ENCODE measurements around the gene CLCN5. TPM values are rescaled to one million over a fixed set of nuclear protein-coding genes. Genes with fewer than 3 reads are reported as not detected.

The CLCN5 gene
- total RNA-seq, 1 donor from 2014 or later = 13.1 TPM

DNA sequence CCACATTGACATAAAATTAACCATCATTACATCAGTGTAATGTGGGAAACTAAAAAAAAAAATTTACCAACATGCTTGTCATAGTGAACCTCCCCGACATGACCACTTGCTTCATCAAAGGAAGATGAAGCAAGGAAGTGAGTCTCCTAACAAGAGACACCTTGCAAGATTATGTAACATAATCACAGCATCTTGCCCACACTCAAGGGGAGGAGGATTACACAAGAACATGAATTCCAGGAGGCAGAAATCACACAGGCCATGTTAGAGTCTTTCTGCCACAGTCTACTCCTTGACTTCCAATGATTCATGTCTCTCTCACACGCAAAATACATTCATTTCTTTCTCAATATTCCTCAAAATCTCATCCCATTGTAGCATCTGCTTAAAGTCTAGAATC, 185.1 kb downstream of the CLCN5 start:
- Mint-ChIP-seq H3K27ac (ENCODE audit: unreplicated experiment) (no peak overlapping the region), H3K4me1 (ENCODE audit: unreplicated experiment) (no peaks in the 10 kb centered on the region), H3K9me3 (ENCODE audit: unreplicated experiment) (peaks cover 14% of the 10 kb centered on the region), H3K4me3 (ENCODE audit: unreplicated experiment) (no peak overlapping the region), H3K36me3 (ENCODE audit: unreplicated experiment) (no peaks in the 10 kb centered on the region), H3K27me3 (ENCODE audit: unreplicated experiment) (no peaks in the 10 kb centered on the region)
- TF ChIP-seq, protein P1, sequence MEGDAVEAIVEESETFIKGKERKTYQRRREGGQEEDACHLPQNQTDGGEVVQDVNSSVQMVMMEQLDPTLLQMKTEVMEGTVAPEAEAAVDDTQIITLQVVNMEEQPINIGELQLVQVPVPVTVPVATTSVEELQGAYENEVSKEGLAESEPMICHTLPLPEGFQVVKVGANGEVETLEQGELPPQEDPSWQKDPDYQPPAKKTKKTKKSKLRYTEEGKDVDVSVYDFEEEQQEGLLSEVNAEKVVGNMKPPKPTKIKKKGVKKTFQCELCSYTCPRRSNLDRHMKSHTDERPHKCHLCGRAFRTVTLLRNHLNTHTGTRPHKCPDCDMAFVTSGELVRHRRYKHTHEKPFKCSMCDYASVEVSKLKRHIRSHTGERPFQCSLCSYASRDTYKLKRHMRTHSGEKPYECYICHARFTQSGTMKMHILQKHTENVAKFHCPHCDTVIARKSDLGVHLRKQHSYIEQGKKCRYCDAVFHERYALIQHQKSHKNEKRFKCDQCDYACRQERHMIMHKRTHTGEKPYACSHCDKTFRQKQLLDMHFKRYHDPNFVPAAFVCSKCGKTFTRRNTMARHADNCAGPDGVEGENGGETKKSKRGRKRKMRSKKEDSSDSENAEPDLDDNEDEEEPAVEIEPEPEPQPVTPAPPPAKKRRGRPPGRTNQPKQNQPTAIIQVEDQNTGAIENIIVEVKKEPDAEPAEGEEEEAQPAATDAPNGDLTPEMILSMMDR (IDR thresholded peaks at IDR 0.05) = no peak
- DNase-seq (ENCODE audit: extremely low spot score, unreplicated experiment) = no peak

DNA sequence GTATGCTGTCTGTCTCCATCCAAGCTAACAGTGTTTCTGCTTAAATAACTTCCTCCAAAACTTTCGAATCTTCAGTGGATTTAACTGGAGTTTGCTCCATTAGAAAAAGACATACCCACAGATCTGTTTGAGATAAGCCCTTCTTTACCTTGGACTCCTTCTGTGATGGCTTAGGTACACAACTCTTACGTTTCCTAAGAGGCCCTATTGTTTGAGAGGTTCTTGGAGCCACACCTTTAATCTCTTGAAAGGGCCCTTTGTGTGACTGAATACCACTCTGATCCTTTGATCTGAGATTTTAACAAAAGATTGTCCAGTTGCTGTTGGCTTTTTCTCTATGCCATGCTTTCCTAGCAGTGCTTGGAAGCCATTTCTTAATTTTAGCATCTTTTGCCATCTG, 185.9 kb downstream of the CLCN5 start:
- no peaks in the 10 kb centered on the region for H3K4me1 Mint-ChIP-seq (ENCODE audit: unreplicated experiment)
- H3K36me3 Mint-ChIP-seq (ENCODE audit: unreplicated experiment) = no peaks in the 10 kb centered on the region
- H3K4me3 Mint-ChIP-seq (ENCODE audit: unreplicated experiment) = no peak overlapping the region
- H3K27ac Mint-ChIP-seq (ENCODE audit: unreplicated experiment) = no peak overlapping the region
- no peaks in the 10 kb centered on the region for H3K27me3 Mint-ChIP-seq (ENCODE audit: unreplicated experiment)
- DNase-seq (ENCODE audit: extremely low spot score, unreplicated experiment) = no peak
- H3K9me3 Mint-ChIP-seq (ENCODE audit: unreplicated experiment) = peaks cover 9% of the 10 kb centered on the region
- TF ChIP-seq, protein P1 (IDR thresholded peaks at IDR 0.05) = no peak

DNA sequence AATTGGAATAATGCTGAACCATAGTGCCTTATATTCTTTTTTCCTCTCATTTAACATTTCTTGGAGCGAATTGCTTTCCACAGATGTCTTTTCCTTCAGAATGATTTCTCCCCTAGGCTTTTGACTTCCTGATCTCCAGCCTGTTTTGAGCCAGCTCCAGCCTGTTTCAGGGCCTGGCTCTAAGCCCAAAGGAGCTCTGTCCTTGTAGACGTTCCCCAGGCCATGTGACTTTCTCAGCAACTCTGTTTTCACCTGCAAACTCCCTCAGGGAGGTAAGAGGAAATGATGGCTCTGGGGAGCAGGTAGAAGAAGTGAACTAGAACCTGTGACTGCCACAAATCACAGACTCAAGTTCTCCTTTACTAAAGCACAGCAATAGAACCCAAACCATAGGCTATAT, 189.3 kb downstream of the CLCN5 start:
- no peak overlapping the region for H3K27ac Mint-ChIP-seq (ENCODE audit: unreplicated experiment)
- no peak overlapping the region for H3K4me3 Mint-ChIP-seq (ENCODE audit: unreplicated experiment)
- peaks cover 12% of the 10 kb centered on the region for H3K9me3 Mint-ChIP-seq (ENCODE audit: unreplicated experiment)
- DNase-seq (ENCODE audit: extremely low spot score, unreplicated experiment) = no peak
- H3K4me1 Mint-ChIP-seq (ENCODE audit: unreplicated experiment) = no peaks in the 10 kb centered on the region
- H3K27me3 Mint-ChIP-seq (ENCODE audit: unreplicated experiment) = no peaks in the 10 kb centered on the region
- no peaks in the 10 kb centered on the region for H3K36me3 Mint-ChIP-seq (ENCODE audit: unreplicated experiment)
- TF ChIP-seq, protein P1 (IDR thresholded peaks at IDR 0.05) = no peak

DNA sequence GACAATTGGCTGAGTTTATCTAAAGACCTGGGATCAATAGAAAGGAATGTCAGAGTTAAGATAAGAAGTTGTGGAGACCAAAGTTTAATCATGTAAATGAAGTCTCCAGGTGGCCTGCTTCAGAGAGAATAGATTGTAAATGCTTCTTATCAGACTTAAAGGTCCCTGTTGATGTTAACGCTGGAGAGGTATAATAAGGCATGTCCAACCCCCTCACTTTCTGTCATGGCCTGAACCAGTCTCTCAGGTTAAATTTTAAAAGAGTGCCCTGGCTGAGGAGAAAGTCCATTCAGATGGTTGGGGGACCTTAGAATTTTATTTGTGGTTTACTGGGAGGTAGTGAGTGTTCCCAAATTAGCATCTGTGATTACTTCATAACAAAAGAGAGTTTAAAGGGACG, 191.7 kb downstream of the CLCN5 start:
- no peak overlapping the region for H3K4me3 Mint-ChIP-seq (ENCODE audit: unreplicated experiment)

DNA sequence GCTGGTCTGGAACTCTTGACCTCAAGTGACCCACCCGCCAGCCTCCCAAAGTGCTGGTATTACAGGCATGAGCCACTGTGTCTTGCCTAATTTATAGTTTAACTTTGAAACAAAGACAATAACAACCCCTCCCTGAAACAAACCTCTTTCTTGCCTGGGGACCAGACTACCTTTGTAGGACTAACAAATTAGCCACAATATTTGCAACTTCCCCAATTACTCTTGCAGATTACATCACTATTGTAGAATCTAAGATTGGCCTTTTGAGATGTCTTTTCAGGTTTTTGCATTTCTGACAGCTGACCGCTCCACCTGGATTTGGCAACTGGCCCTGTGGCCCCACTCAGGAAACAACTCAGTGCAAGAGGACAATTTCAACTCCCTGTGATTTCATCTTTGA, 193.6 kb downstream of the CLCN5 start:
- no peaks in the 10 kb centered on the region for H3K27me3 Mint-ChIP-seq (ENCODE audit: unreplicated experiment)
- no peak overlapping the region for H3K27ac Mint-ChIP-seq (ENCODE audit: unreplicated experiment)
- H3K36me3 Mint-ChIP-seq (ENCODE audit: unreplicated experiment) = no peaks in the 10 kb centered on the region
- TF ChIP-seq, protein P1 (IDR thresholded peaks at IDR 0.05) = no peak
- no peaks in the 10 kb centered on the region for H3K4me1 Mint-ChIP-seq (ENCODE audit: unreplicated experiment)
- peaks cover 12% of the 10 kb centered on the region for H3K9me3 Mint-ChIP-seq (ENCODE audit: unreplicated experiment)
- DNase-seq (ENCODE audit: extremely low spot score, unreplicated experiment) = no peak
- H3K4me3 Mint-ChIP-seq (ENCODE audit: unreplicated experiment) = no peak overlapping the region

More for the DNA sequence above, 191.7 kb downstream of the CLCN5 start:
- H3K9me3 Mint-ChIP-seq (ENCODE audit: unreplicated experiment) = peaks cover 8% of the 10 kb centered on the region
- no peak for DNase-seq (ENCODE audit: extremely low spot score, unreplicated experiment)
- H3K4me1 Mint-ChIP-seq (ENCODE audit: unreplicated experiment) = no peaks in the 10 kb centered on the region
- TF ChIP-seq, protein P1 (IDR thresholded peaks at IDR 0.05) = no peak
- H3K36me3 Mint-ChIP-seq (ENCODE audit: unreplicated experiment) = no peaks in the 10 kb centered on the region
- no peak overlapping the region for H3K27ac Mint-ChIP-seq (ENCODE audit: unreplicated experiment)
- no peaks in the 10 kb centered on the region for H3K27me3 Mint-ChIP-seq (ENCODE audit: unreplicated experiment)
